ENCODE data around the gene NFKBIZ.

DNA sequence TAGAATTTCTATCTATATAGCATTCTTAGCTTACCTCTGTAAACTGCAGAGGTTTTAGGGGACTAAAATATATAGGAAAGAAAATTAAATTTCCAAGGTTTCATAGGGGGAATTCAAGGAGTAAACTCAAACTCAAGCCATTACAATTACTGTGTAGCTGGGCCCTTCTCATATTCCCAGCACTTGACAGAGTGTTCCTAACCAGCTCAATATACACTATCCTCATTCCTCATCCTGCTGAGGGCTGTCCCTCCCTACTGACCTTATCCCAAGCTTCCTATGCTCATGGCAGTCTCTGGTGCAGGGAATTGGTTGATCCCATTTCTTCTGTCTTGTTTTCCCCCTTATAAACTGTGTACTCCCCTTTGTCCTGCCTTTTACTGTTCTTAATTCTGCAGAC lies 36.4 kb upstream of the NFKBIZ start:
- TF ChIP-seq, protein P1, sequence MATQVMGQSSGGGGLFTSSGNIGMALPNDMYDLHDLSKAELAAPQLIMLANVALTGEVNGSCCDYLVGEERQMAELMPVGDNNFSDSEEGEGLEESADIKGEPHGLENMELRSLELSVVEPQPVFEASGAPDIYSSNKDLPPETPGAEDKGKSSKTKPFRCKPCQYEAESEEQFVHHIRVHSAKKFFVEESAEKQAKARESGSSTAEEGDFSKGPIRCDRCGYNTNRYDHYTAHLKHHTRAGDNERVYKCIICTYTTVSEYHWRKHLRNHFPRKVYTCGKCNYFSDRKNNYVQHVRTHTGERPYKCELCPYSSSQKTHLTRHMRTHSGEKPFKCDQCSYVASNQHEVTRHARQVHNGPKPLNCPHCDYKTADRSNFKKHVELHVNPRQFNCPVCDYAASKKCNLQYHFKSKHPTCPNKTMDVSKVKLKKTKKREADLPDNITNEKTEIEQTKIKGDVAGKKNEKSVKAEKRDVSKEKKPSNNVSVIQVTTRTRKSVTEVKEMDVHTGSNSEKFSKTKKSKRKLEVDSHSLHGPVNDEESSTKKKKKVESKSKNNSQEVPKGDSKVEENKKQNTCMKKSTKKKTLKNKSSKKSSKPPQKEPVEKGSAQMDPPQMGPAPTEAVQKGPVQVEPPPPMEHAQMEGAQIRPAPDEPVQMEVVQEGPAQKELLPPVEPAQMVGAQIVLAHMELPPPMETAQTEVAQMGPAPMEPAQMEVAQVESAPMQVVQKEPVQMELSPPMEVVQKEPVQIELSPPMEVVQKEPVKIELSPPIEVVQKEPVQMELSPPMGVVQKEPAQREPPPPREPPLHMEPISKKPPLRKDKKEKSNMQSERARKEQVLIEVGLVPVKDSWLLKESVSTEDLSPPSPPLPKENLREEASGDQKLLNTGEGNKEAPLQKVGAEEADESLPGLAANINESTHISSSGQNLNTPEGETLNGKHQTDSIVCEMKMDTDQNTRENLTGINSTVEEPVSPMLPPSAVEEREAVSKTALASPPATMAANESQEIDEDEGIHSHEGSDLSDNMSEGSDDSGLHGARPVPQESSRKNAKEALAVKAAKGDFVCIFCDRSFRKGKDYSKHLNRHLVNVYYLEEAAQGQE (IDR thresholded peaks at IDR 0.05; ENCODE audit: insufficient replicate concordance, low read depth) = no peak
- TF ChIP-seq, protein P2, sequence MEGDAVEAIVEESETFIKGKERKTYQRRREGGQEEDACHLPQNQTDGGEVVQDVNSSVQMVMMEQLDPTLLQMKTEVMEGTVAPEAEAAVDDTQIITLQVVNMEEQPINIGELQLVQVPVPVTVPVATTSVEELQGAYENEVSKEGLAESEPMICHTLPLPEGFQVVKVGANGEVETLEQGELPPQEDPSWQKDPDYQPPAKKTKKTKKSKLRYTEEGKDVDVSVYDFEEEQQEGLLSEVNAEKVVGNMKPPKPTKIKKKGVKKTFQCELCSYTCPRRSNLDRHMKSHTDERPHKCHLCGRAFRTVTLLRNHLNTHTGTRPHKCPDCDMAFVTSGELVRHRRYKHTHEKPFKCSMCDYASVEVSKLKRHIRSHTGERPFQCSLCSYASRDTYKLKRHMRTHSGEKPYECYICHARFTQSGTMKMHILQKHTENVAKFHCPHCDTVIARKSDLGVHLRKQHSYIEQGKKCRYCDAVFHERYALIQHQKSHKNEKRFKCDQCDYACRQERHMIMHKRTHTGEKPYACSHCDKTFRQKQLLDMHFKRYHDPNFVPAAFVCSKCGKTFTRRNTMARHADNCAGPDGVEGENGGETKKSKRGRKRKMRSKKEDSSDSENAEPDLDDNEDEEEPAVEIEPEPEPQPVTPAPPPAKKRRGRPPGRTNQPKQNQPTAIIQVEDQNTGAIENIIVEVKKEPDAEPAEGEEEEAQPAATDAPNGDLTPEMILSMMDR (IDR thresholded peaks at IDR 0.05; ENCODE audit: insufficient read depth, low read length) = no peak
- no peak for TF ChIP-seq POLR2AphosphoS5 (IDR thresholded peaks at IDR 0.05; ENCODE audit: low read depth)
- TF ChIP-seq GABPA (IDR thresholded peaks at IDR 0.05; ENCODE audit: low read depth) = no peak
- no peak for TF ChIP-seq SPI1 (IDR thresholded peaks at IDR 0.05; ENCODE audit: borderline replicate concordance, low read depth)
